Stimulated activated CD8-positive, alpha-beta memory T cell treated with anti-CD3 and anti-CD28 coated beads, Interleukin-15, amount 100 ng/mL, for 48 hours (primary cell): Measurements from ENCODE around the gene FREM1.

Source experiments
- DNase-seq, 2 donors: peaks; one replicate each; pipeline ENCODE4 v3.0.0-alpha.2; 2020; ENCODE audit warnings: low read depth in 2 of 2

Gene FREM1

DNA sequence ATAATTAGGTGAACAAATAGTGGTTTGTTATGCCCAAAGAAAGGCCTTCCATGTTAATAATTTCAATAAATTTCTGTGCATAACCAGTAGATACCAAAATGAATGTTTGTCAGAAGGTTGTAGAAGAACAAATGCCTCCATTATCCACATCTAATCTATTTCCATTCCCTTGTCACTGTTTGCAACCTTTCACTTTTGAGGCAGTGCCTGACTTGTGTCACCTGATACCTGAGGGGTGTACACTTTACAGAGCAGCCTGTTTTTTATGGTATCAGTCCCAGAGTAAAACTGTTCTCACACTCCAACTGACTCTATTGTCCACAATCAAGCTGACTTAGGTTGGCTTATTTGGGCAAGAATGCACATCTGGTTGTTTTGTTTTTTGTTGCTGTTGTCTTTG lies 40.1 kb downstream of the FREM1 start:
- DNase-seq = no peak

DNA sequence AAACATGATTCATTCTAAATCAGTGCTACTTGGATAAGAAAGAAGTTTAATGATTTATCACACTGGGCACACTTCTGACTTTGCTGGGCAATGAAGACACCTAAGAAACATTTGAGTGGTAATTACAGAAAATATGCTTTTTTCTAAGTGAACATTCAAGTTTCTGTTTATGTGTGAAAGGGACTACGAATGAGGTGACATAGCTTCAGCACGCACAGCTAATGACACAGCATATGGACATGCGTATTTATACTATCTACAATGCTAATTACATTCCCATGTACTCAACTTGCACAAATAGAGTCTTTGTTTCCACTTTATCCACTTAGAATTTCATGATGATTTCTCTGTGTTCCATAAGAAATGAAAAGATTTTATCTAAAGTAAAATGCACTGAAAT lies 40.6 kb downstream of the FREM1 start:
- DNase-seq = no peak

DNA sequence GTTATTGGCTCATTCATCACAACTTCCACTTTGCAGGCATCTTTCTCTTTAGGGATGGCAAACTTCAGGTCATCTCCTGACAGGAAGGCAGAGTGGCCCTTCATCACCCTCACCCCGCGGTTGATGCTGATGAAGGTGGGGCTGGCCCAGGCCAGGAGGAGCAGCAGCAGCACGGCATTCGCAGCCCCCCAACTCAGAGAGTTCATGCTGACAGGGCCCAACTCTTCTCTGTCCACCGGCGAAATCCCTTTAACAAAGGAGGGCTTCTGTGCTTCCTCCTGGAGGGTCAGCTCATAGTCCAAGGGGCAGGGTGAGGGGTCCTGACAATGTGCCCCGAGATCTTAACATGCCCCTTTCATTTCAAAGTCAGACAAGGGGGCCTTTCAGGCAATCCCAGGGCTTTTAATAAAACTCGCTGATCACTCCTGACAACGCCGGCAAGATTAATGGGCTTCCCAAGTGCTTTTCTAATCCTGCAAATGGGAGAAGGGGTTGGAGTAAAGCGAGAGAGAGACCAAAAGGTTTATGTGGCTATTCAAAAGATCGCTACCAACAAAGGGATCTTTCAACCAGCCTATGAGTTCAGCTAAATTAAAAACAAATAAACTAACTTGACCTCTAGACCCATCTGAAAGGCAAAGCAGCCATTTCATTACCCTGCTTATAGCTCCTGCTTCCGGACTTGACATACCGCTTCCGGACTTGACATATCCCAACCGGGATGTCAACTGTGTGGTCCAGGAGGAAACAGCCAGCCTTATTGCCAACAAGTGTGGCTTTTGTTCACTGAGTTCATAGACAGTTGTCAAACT lies 41.2 kb downstream of the FREM1 start:
- DNase-seq = no peak

DNA sequence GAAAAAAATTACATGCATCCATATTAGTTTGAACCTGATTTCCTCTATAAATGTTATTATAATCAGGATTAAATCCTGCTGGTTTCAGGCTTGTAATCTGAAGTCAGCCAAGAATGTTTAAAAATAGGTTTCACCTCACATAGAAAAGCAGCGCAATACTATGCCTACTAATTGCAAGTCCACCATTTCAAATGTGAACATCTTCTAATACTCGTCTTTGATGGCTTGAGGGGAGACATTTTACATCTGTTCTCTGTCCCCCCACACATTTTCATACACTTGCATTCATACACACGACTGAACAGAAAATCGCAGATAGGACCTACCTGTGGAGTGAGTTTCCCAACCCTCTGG lies 41.8 kb downstream of the FREM1 start:
- DNase-seq = no peak

DNA sequence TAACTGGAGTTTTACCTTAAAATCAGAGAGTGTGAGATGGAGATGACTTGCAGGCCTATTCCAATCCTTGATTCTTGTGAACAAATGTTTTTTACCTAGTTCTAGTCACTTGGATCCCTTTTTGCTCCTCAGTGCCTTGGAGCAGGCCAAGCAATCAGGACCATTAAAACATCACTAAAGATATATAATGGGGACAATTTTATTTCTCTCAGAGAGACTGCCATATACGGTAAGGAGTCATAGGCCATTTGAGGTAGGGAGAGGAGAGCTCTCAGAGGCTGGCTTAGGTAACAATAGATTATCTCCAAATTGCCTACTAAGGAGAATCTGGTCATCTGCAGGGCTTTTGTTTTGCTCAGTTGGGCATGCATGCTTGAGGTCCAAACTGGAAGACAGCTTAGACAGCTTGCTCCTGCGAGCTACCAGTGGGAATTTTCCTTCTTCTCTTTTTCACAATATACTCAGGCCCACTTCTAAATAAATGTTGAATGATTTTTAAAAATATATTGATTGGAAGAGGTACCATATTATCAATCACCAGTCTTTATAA lies 44.0 kb downstream of the FREM1 start:
- no peak for DNase-seq

DNA sequence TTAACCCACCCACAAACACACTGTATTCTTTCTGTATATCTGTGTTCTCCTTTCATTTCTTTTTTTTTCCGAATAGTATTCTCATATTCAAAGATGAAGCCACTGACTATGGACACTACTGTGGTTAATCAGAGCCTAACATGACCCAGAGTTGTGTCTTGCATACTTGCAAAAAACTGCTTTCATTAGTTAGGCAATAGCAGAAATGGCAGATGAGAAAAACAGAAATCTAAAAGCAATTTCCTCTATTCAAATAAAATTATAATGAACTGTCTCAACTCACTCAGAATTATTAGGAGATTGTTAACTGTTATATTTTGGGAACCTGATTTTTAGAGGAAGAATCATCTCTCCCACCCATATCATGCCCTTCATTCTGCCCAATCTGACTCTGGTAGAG lies 45.9 kb downstream of the FREM1 start:
- DNase-seq = no peak

DNA sequence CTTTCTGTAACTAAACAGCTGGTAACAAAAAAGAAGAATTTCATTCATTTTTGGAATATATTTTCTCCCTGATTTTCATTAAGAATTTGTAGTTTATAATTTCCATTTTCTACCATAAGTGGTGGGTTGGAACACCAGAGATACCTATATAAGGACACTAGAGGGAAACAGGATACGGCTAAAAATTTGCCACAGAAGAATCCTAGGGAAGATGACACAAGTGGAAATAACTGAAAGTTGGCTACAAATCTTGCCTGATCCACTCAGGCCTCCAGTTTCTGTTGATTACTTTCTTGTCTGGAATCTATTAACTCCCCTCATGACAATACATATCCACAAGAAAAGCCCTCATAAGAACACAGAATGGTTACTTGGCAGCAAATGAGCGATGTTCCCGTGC lies 46.8 kb downstream of the FREM1 start:
- no peak for DNase-seq

DNA sequence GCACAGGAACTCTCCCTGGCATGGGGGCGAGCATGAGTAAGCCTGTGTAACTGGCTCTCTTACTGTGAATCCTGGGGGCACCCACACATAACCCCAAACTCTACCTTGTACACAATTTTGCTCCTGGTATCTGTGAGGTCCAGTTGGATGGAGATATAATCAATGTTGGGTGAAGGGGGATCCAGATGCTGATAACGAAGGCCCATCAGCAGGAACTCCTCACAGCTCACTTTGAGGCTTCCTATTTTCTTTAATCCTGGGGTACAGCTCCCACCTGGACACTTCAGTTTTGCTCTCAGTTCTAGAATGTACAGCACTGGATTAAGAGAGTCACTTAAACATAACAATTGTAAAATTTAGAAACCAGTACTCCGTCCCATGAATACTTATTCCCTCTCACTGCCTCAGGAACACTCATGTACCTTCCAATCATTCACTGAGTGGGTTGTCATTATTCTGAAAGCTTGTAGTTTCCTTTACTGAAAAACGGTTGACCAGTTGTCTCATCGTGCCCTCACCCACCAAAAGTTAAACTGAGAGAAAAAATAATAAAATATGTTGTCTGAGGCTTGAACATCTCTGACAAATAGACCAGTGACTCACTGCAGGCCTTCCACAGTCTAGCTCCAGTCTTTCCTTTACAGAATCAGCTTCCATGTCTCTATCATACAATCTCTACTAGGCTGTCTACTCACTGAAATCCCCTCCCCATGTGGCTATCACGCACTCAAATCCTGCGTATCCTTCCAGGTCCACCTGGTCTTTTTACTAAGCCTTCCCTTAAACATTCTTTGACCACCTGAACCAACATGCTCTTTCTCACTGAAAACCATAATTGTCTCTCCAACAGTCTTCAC lies 52.6 kb downstream of the FREM1 start:
- no peak for DNase-seq

DNA sequence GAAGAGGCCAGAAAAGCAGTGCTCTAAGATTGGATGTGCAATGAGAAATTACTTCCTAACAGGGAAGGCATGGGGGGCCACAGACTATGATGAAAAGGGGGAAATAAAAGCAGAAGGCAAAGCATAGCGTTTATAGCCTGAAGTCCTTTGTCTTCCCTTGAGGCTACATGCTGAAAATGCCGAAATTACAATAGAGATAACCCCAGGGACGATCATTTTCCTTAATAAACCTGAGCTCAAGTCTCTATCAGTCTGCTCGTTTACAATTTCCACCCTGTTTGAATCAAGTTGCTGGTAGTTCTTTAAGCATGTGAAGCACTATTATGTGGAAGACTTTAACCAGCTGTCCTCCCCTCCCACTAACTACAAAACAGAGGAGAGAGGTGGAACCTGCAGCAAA lies 60.4 kb downstream of the FREM1 start:
- DNase-seq = no peak

DNA sequence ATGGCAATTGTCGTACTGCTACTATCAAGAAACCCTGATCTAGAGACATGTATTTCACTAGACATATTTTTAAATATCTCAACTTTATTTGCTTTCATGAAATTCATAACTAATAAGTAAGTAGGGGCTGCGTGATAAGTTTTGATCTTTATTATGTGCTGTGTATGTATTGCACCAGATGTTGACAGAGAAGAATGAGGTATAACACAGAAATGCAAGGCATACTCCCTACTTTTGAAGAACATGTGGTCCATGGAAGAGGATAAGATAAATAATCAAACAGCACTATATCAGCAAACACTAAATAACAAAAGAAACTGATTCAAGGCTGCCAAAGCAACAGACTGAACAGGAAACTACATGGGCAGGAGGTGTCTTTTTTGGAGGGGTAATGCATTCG lies 60.9 kb downstream of the FREM1 start:
- no peak for DNase-seq

DNA sequence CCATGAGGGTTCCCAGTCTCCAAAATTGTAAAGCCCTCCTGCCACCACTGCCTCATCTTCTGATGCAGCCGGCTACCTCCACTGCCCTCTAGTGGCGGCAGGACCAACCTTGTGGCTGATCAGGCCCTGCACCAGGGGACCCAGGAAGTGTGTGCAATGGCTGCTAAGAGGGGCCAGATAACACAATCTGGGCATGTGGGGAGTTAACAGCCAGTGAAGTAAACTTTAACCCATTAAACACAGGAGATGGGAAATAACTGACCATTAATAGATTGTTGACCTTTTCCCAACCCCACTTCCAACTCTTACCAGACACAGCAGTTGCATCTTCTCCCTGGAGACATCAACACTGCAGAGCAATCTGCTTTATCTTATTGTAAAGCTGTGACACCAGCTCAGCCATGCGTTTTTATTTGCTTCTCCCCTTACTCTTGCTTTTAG lies 63.3 kb downstream of the FREM1 start:
- DNase-seq = peak; percentile 30 to 37

DNA sequence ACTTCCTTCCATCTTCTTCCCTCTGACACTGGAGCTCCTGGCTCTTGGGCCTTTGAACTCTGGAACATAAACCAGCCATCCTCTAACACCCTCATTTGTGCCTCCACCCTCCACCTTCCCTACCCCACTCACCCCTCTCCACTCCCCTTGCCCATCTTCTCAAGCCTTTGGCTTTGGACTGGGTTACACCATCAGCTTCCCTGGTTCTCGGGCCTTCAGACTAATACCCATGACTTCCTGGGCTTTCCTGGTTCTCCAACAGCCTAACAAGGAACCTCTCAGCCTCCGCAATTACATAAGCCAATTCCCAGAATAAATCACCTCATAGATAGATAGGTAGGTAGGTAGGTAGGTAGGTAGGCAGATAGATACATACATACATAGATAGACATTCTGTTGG lies 67.1 kb downstream of the FREM1 start:
- DNase-seq = no peak

DNA sequence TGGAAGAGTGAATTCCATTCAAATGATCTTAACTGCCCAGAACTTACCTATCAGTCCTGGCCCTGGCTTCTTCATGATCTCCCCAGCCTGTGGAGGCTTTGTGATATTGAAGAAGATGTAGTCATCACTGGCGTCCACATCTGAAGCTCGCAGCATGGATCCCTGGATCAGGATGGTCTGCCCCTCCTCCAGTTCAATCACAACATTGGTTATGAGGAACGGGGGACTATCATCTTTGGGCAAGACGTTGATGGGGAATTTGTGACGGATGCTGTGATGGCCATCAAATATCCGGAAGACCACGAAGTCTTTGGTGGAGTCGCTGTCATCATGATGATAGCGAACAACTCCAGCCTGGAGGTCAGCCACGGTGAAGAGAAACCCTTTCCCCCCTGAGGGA lies 68.0 kb downstream of the FREM1 start:
- DNase-seq = no peak

DNA sequence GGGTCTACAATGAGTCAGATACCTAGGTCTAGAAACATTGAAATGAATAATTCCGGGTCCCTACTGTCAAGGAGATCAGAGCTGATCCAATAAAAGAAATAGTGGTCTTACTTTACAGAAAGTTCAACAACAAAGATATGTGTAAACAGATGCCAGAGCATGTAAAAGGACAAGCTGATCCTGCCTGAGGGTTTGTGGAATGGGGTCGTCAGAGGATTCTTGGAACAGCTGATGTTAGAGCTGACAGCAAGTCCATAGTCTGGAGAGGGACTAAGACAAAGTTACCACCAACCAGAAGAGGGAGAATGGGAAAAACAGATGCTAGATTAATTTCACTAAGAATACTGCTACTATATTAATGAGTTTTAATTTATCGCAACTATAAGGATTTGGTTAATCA lies 71.5 kb downstream of the FREM1 start:
- no peak for DNase-seq

DNA sequence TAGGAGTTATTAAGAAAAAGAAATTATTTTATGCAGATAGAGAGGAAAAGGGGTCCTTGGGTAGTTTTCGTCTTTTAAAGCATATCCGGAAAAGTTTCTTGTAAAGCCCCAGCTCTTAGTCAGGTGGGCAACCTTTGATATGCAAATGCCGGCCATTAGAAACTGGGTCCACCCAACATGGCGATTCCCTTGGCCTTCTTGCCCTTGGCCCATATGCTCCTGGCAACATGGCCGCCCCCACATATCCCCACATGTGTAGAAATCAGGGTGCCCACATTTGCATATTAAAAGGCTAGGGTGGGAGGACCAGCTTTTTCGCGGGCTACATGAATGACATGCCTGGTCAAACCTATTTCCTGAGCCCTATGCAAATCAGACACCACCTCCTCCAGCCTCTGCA lies 73.3 kb downstream of the FREM1 start:
- DNase-seq = no peak

DNA sequence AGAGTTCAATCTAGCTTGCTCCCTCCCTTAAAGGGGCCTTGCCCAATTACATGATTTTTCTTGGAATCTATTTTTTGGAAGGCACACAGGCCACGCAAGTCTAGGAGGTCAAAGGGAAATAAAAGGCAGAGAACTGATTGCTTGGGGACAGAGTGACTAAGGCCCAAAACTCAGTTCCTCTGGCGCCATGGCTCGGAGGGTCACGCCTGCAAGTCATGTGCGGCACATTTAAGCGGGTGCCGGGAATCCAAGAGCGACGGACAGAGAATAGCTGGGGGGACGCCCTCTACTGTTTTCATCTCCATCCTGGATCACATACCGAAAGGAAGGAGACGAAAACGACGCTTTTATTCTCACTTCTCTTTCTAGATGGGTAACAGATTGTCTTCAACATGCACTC lies 78.6 kb downstream of the FREM1 start:
- no peak for DNase-seq

DNA sequence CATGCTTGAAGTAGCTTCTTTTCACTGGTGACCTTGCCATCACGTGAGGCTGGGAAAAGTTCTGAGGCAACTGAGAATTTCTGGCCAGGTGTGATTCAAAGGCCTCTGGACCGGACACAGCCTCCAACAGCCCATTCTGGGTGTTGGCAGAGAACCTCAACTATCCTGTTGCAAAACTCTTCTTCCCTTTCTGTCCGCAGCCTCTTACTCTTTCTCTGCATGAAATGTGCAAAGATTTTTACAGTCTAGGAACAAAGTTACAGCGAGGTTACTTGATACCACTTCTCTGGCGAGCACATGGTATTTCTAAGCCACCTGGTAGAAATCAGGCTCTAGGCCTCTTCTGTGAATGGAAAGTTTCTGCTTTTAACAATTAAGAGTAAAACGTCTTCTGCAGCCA lies 79.2 kb downstream of the FREM1 start:
- DNase-seq = no peak

DNA sequence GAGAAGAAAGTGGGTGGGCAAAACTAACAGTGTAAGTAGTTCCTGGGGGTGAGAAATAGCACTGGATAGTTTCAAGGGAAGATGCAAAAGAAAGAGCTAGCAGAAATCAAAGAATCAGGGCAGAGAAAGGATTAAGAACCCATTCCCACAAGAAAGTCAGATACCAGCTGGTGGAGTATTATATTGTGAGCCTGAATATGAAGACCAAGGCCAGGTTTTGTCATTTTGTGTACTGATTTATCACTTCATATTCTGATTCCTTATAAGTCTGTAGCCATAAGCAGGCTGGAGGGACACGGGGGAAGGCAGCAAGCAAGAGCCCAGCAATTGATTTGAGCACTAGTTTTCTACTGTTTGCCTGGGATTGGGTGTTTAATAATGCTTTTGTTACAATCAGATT lies 80.2 kb downstream of the FREM1 start:
- no peak for DNase-seq

DNA sequence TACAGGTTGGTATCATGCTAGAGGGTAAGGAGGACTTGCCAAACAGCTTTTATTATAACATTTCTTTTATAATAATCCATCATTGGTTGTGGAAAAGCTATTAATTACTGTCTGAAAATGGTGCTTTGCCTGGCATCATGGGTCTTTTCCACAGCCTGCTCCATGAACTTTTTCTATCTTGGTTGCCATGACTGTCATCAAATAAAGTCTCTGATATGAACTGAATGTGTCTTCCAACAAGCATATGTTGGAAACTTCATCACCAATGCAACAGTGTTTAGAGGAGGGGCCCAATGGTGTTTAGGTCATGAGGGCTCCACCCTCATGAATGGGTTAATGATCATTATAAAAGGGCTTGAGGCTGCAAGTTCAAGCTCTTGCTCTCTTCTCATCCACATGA lies 81.0 kb downstream of the FREM1 start:
- DNase-seq = no peak

DNA sequence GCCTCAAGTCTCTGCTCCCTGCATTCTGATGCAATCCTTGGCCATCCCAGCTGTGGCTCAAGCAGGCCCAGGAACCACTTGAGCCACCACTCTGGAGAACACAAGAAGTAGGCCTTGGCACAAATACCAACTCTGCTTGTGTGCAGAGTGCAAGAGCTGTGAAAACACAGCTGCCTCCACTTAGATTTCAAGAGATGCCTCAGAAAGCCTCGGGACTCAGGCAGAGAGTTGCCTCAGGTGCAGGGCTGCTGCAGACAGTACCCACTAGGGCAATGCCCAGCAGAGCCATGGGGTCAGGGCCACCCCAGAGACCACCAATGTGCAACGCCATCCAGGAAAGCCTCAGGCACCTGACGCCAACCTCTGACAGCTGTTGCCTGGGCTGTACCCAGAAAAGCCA lies 82.4 kb downstream of the FREM1 start:
- no peak for DNase-seq

DNA sequence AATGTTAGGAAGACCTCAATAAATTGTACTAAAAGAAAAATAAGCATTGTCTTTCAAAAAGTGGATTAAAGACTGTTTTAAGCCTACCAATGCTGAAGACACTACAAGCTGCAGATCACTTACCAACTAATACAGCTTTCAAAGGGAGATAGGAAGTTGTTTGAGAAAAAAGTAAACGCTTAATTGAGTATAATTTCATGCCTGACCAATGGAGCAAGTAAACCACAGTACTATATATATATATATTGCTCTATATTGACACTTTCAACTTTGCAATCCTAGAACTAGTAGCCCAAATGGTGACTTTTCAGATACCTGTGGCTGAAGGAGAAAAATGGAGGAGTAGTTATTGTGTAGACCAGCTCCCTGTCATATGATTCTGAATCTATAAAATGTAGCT lies 85.7 kb downstream of the FREM1 start:
- no peak for DNase-seq

DNA sequence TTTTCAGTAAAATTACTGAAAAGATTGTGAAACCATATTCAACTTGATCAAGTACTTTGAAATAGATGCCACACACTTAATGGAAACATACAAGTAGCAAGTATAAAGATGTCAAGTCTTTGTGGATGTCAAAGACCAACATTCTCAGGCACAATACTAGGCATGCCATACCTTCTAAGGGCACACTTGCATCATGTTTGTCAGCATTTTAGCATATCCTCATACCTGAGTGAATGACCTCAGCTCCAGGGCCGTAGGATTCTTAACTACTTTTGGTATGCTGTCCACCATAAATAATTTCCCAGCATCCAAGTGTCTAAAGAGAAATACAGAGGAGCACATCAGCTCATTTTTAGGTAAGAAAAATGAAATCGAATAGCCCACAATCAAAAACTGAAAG lies 86.4 kb downstream of the FREM1 start:
- DNase-seq = no peak

DNA sequence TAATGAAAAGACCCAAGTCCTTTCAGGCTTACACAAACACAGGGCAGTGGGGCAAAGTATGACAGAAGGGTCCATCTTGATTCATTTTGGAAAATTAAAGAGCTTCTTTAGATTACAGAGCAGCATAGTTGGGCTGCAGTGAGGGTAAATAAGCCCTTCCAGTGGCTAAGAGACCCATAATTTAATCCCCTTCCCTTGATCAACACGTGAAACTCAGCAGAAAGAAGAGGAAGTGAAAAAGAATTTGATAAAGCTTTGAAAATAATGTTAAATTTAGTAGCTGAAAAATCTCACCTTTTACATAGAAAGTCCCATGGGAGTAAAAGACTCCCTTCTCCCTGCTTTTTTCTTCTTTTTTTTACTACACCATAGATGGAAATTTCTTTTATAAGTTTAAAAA lies 87.6 kb downstream of the FREM1 start:
- no peak for DNase-seq
